ENCODE measurements around the gene APOF. TPM values are rescaled to one million over a fixed set of nuclear protein-coding genes. Genes with fewer than 3 reads are reported as not detected.

The APOF gene
- total and polyA plus RNA-seq, 2 experiments from 2014 or later, result not detected

DNA sequence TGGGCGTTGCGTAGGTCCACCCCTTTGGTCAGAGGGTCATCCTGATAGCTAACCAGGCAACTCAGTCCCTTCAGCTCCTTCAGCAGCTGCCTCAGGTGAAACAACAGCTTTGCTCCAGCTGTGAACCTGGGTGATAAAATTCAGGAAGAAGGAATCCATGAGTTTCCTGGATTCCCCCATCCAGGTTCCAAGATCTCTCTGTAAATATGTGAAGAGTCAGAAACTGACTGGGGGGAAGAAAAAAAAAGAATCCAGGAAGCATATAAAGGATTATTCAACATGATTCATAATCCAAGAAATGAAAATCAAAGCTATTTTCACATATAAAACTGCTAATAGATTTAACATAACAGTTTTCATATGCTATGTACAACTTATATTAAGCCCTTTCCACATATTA is 11.3 kb downstream of the APOF start:
- H3K27ac Mint-ChIP-seq, result no peak overlapping the region
- peaks cover 67% of the 10 kb centered on the region for H3K36me3 Mint-ChIP-seq (ENCODE audit: low read depth)
- no peaks in the 10 kb centered on the region for H3K4me1 Mint-ChIP-seq
- Histone ChIP-seq H4K20me1 (replicated peaks; ENCODE audit: insufficient read depth) (no peaks in the 10 kb centered on the region), H3K36me3 (ENCODE audit: insufficient read depth) (peaks cover 20% of the 10 kb centered on the region), H3K4me3 (no peak overlapping the region), H3K4me2 (no peak overlapping the region), H3K9me2 (ENCODE audit: insufficient read depth) (no peaks in the 10 kb centered on the region), H3F3A (replicated peaks; ENCODE audit: low read depth) (no peaks in the 10 kb centered on the region), H3K27ac (ENCODE audit: low read depth) (no peak overlapping the region), H3K79me2 (replicated peaks; ENCODE audit: insufficient read depth) (no peaks in the 10 kb centered on the region), H2AFZ (no peak overlapping the region), H3K27me3 (ENCODE audit: insufficient read depth) (no peaks in the 10 kb centered on the region), H3K4me1 (ENCODE audit: insufficient read depth) (no peaks in the 10 kb centered on the region)
- TF ChIP-seq, protein P1, sequence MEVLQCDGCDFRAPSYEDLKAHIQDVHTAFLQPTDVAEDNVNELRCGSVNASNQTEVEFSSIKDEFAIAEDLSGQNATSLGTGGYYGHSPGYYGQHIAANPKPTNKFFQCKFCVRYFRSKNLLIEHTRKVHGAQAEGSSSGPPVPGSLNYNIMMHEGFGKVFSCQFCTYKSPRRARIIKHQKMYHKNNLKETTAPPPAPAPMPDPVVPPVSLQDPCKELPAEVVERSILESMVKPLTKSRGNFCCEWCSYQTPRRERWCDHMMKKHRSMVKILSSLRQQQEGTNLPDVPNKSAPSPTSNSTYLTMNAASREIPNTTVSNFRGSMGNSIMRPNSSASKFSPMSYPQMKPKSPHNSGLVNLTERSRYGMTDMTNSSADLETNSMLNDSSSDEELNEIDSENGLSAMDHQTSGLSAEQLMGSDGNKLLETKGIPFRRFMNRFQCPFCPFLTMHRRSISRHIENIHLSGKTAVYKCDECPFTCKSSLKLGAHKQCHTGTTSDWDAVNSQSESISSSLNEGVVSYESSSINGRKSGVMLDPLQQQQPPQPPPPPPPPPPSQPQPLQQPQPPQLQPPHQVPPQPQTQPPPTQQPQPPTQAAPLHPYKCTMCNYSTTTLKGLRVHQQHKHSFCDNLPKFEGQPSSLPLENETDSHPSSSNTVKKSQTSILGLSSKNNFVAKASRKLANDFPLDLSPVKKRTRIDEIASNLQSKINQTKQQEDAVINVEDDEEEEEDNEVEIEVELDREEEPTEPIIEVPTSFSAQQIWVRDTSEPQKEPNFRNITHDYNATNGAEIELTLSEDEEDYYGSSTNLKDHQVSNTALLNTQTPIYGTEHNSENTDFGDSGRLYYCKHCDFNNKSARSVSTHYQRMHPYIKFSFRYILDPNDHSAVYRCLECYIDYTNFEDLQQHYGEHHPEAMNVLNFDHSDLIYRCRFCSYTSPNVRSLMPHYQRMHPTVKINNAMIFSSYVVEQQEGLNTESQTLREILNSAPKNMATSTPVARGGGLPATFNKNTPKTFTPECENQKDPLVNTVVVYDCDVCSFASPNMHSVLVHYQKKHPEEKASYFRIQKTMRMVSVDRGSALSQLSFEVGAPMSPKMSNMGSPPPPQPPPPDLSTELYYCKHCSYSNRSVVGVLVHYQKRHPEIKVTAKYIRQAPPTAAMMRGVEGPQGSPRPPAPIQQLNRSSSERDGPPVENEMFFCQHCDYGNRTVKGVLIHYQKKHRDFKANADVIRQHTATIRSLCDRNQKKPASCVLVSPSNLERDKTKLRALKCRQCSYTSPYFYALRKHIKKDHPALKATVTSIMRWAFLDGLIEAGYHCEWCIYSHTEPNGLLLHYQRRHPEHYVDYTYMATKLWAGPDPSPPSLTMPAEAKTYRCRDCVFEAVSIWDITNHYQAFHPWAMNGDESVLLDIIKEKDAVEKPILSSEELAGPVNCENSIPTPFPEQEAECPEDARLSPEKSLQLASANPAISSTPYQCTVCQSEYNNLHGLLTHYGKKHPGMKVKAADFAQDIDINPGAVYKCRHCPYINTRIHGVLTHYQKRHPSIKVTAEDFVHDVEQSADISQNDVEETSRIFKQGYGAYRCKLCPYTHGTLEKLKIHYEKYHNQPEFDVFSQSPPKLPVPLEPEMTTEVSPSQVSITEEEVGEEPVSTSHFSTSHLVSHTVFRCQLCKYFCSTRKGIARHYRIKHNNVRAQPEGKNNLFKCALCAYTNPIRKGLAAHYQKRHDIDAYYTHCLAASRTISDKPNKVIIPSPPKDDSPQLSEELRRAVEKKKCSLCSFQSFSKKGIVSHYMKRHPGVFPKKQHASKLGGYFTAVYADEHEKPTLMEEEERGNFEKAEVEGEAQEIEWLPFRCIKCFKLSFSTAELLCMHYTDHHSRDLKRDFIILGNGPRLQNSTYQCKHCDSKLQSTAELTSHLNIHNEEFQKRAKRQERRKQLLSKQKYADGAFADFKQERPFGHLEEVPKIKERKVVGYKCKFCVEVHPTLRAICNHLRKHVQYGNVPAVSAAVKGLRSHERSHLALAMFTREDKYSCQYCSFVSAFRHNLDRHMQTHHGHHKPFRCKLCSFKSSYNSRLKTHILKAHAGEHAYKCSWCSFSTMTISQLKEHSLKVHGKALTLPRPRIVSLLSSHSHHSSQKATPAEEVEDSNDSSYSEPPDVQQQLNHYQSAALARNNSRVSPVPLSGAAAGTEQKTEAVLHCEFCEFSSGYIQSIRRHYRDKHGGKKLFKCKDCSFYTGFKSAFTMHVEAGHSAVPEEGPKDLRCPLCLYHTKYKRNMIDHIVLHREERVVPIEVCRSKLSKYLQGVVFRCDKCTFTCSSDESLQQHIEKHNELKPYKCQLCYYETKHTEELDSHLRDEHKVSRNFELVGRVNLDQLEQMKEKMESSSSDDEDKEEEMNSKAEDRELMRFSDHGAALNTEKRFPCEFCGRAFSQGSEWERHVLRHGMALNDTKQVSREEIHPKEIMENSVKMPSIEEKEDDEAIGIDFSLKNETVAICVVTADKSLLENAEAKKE (CRISPR knock-in tag; IDR thresholded peaks at IDR 0.05), result no peak
- no peak for TF ChIP-seq CTCF (conservative IDR thresholded peaks at IDR 0.05; ENCODE audit: low read depth in 2 of 2)
- TF ChIP-seq, protein P2, sequence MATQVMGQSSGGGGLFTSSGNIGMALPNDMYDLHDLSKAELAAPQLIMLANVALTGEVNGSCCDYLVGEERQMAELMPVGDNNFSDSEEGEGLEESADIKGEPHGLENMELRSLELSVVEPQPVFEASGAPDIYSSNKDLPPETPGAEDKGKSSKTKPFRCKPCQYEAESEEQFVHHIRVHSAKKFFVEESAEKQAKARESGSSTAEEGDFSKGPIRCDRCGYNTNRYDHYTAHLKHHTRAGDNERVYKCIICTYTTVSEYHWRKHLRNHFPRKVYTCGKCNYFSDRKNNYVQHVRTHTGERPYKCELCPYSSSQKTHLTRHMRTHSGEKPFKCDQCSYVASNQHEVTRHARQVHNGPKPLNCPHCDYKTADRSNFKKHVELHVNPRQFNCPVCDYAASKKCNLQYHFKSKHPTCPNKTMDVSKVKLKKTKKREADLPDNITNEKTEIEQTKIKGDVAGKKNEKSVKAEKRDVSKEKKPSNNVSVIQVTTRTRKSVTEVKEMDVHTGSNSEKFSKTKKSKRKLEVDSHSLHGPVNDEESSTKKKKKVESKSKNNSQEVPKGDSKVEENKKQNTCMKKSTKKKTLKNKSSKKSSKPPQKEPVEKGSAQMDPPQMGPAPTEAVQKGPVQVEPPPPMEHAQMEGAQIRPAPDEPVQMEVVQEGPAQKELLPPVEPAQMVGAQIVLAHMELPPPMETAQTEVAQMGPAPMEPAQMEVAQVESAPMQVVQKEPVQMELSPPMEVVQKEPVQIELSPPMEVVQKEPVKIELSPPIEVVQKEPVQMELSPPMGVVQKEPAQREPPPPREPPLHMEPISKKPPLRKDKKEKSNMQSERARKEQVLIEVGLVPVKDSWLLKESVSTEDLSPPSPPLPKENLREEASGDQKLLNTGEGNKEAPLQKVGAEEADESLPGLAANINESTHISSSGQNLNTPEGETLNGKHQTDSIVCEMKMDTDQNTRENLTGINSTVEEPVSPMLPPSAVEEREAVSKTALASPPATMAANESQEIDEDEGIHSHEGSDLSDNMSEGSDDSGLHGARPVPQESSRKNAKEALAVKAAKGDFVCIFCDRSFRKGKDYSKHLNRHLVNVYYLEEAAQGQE (IDR thresholded peaks at IDR 0.05; ENCODE audit: unreplicated experiment), result no peak
- no peak for TF ChIP-seq ZNF114 (CRISPR knock-in tag; IDR thresholded peaks at IDR 0.05)
- TF ChIP-seq NANOG (IDR thresholded peaks at IDR 0.05; ENCODE audit: borderline replicate concordance), result no peak
- TF ChIP-seq CREB1 (CRISPR knock-in tag; IDR thresholded peaks at IDR 0.05; ENCODE audit: low read depth), result no peak
- peaks cover 3% of the 10 kb centered on the region for H3K27me3 Mint-ChIP-seq (ENCODE audit: insufficient read depth, low read depth, poor library complexity)
- H3K4me3 Mint-ChIP-seq, result no peak overlapping the region
- no peaks in the 10 kb centered on the region for H3K9me3 Mint-ChIP-seq
- no peak for DNase-seq (ENCODE audit: low spot score)
- ATAC-seq, result no peak

All from GM23338 (cell line).